H9 (cell line): Measurements from ENCODE around the gene ZBTB47. TPM values are rescaled to one million over a fixed set of nuclear protein-coding genes. Genes with fewer than 3 reads are reported as not detected.

Experiments
- DNase-seq: peaks from one replicate; pipeline ENCODE4 v3.0.0-alpha.2; 2017
- H2AFZ ChIP-seq: one replicate; pipeline ENCODE4 v1.6.1; 2013; ENCODE audit warnings: mild to moderate bottlenecking, low read length, control low read depth, moderate library complexity
- H2AK5ac ChIP-seq: 2 replicates; pipeline ENCODE4 v1.6.1; 2013; ENCODE audit warnings: low read length, control low read depth, mixed read lengths; ENCODE audit not compliant: insufficient read length
- H2BK120ac ChIP-seq: one replicate; pipeline ENCODE4 v1.6.1; 2013; ENCODE audit warnings: low read depth, mild to moderate bottlenecking, low read length, control low read depth, inconsistent platforms; ENCODE audit not compliant: poor library complexity, severe bottlenecking
- H2BK12ac ChIP-seq: 2 replicates; pipeline ENCODE4 v1.6.1; 2013; ENCODE audit warnings: low read length, control low read depth, mixed read lengths, low read depth; ENCODE audit not compliant: insufficient read length
- H2BK15ac ChIP-seq: 2 replicates; pipeline ENCODE4 v1.6.1; 2013; ENCODE audit warnings: low read depth, low read length, control low read depth
- H2BK20ac ChIP-seq: one replicate; pipeline ENCODE4 v1.6.1; 2013; ENCODE audit warnings: low read depth, mild to moderate bottlenecking, low read length, control low read depth, inconsistent platforms; ENCODE audit not compliant: poor library complexity, severe bottlenecking
- H2BK5ac ChIP-seq: 2 replicates; pipeline ENCODE4 v1.6.1; 2013; ENCODE audit warnings: low read length, control low read depth, mixed read lengths; ENCODE audit not compliant: insufficient read length
- H3K14ac ChIP-seq: 2 replicates; pipeline ENCODE4 v1.6.1; 2013; ENCODE audit warnings: low read length, control low read depth; ENCODE audit not compliant: insufficient read depth
- H3K18ac ChIP-seq: 2 replicates; pipeline ENCODE4 v1.6.1; 2013; ENCODE audit warnings: low read depth, mild to moderate bottlenecking, mixed read lengths, low read length, control low read depth; ENCODE audit not compliant: insufficient read length
- H3K23ac ChIP-seq: 2 replicates; pipeline ENCODE4 v1.6.1; 2013; ENCODE audit warnings: low read length, control low read depth, mixed read lengths, low read depth; ENCODE audit not compliant: insufficient read length
- H3K23me2 ChIP-seq: 2 replicates; pipeline ENCODE4 v1.6.1; 2013; ENCODE audit warnings: low read depth, mild to moderate bottlenecking, mixed read lengths, low read length, control low read depth; ENCODE audit not compliant: insufficient read length, poor library complexity, severe bottlenecking
- H3K27ac ChIP-seq: 2 replicates; pipeline ENCODE4 v1.5.1; 2013; ENCODE audit warnings: low read length, control low read depth, mixed read lengths, low read depth; ENCODE audit not compliant: insufficient read length
- H3K27me3 ChIP-seq: 2 replicates; pipeline ENCODE4 v1.6.1; 2013; ENCODE audit warnings: low read length, control low read depth, inconsistent platforms; ENCODE audit not compliant: insufficient read depth
- H3K4ac ChIP-seq: 2 replicates; pipeline ENCODE4 v1.6.1; 2013; ENCODE audit warnings: low read depth, mild to moderate bottlenecking, control low read depth, inconsistent platforms, low read length, moderate library complexity
- H3K4me1 ChIP-seq: 2 replicates; pipeline ENCODE4 v1.6.1; 2013; ENCODE audit warnings: low read length, control low read depth, inconsistent platforms; ENCODE audit not compliant: insufficient read depth
- H3K4me2 ChIP-seq: 2 replicates; pipeline ENCODE4 v1.6.1; 2013; ENCODE audit warnings: low read length, control low read depth, mixed read lengths; ENCODE audit not compliant: insufficient read length, insufficient read depth
- H3K56ac ChIP-seq: 2 replicates; pipeline ENCODE4 v1.6.1; 2013; ENCODE audit warnings: low read depth, mild to moderate bottlenecking, mixed read lengths, low read length, control low read depth; ENCODE audit not compliant: insufficient read length
- H3K79me1 ChIP-seq: 2 replicates; pipeline ENCODE4 v1.6.1; 2013; ENCODE audit warnings: low read depth, mild to moderate bottlenecking, moderate library complexity, low read length, control low read depth, inconsistent platforms; ENCODE audit not compliant: insufficient read depth, poor library complexity, severe bottlenecking
- H3K79me2 ChIP-seq: 2 replicates; pipeline ENCODE4 v1.6.1; 2013; ENCODE audit warnings: low read length, control low read depth, inconsistent platforms; ENCODE audit not compliant: insufficient read depth
- H3K9ac ChIP-seq: 2 replicates; pipeline ENCODE4 v1.6.1; 2013; ENCODE audit warnings: low read length, control low read depth, mixed read lengths; ENCODE audit not compliant: insufficient read length; ENCODE audit errors: extremely low read depth
- H3K9me3 ChIP-seq: one replicate; pipeline ENCODE4 v1.6.1; 2013; ENCODE audit warnings: low read depth, low read length, inconsistent platforms; ENCODE audit not compliant: control insufficient read depth
- H3T11ph ChIP-seq: one replicate; pipeline ENCODE4 v1.6.1; 2013; ENCODE audit warnings: mild to moderate bottlenecking, low read length, control low read depth, inconsistent platforms
- H4K20me1 ChIP-seq: one replicate; pipeline ENCODE4 v1.6.1; 2013; ENCODE audit not compliant: control insufficient read depth, insufficient read length, insufficient read depth
- H4K5ac ChIP-seq: 2 replicates; pipeline ENCODE4 v1.6.1; 2013; ENCODE audit warnings: low read depth, mild to moderate bottlenecking, mixed read lengths, low read length, control low read depth; ENCODE audit not compliant: insufficient read length
- H4K8ac ChIP-seq: replicated peaks from 2 replicates; pipeline ENCODE4 v1.6.1; 2013; ENCODE audit warnings: low read length, control low read depth, mixed read lengths, low read depth; ENCODE audit not compliant: insufficient read length
- H4K91ac ChIP-seq: 2 replicates; pipeline ENCODE4 v1.6.1; 2013; ENCODE audit warnings: low read depth, mild to moderate bottlenecking, moderate library complexity, mixed read lengths, low read length, control low read depth; ENCODE audit not compliant: insufficient read length
- H3K27ac Mint-ChIP-seq, 3 experiments: 2 replicates in 2 of 3; 3 replicates in 1 of 3; pipeline ENCODE4 v1.8.0; 2020 to 2021; ENCODE audit warnings: mixed read lengths in 3 of 3, mild to moderate bottlenecking in 1 of 3, moderate library complexity in 1 of 3
- H3K27me3 Mint-ChIP-seq: 2 replicates; pipeline ENCODE4 v1.8.0; 2021; ENCODE audit warnings: low read depth, mild to moderate bottlenecking, moderate library complexity, mixed read lengths
- H3K36me3 Mint-ChIP-seq, 3 experiments: 2 replicates in 2 of 3; 3 replicates in 1 of 3; pipeline ENCODE4 v1.8.0; 2020 to 2021; ENCODE audit warnings: low read depth in 3 of 3, mixed read lengths in 3 of 3; ENCODE audit not compliant: insufficient read depth in 1 of 3
- H3K4me1 Mint-ChIP-seq, 2 experiments: 2 replicates each; pipeline ENCODE4 v1.8.0; 2020; ENCODE audit warnings: mixed read lengths in 2 of 2
- H3K4me3 Mint-ChIP-seq, 2 experiments: 2 replicates in 1 of 2; 3 replicates in 1 of 2; pipeline ENCODE4 v1.8.0; 2020 to 2021; ENCODE audit warnings: mild to moderate bottlenecking in 2 of 2, mixed read lengths in 2 of 2, moderate library complexity in 1 of 2
- H3K9me3 Mint-ChIP-seq, 2 experiments: 2 replicates in 1 of 2; 3 replicates in 1 of 2; pipeline ENCODE4 v1.8.0; 2020; ENCODE audit warnings: mild to moderate bottlenecking in 2 of 2, mixed read lengths in 2 of 2, moderate library complexity in 1 of 2
- WGBS: extraction: QIAGEN DNeasy Blood & Tissue Kit; methylation state at CpG from one replicate; pipeline ENCODE4 v1.1.7; 2013; ENCODE audit warnings: missing lambda C conversion rate, low lambda C conversion rate, mixed read lengths; ENCODE audit not compliant: insufficient read length; ENCODE audit errors: extremely low coverage; 5-methylcytosine and 5-hydroxymethylcytosine counted together
- total RNA-seq: library from RNA; stranded (reverse); gene quantifications from 2 replicates; pipeline ENCODE4 v1.2.1, GENCODE V29; 2021
- TF ChIP-seq, protein P1 (sequence below): fragments of 200-600 bp; sonication (generic); conservative IDR thresholded peaks from 3 replicates; pipeline ENCODE4 v1.8.0; 2021; ENCODE audit warnings: antibody characterized with exemption, mild to moderate bottlenecking

ZBTB47 gene
- total RNA-seq, 1 experiment from 2014 or later: 3.6 TPM

GRCh38 chr3:42655331-42655888 is 1.9 kb downstream of the ZBTB47 start:
- TF ChIP-seq, protein P1, sequence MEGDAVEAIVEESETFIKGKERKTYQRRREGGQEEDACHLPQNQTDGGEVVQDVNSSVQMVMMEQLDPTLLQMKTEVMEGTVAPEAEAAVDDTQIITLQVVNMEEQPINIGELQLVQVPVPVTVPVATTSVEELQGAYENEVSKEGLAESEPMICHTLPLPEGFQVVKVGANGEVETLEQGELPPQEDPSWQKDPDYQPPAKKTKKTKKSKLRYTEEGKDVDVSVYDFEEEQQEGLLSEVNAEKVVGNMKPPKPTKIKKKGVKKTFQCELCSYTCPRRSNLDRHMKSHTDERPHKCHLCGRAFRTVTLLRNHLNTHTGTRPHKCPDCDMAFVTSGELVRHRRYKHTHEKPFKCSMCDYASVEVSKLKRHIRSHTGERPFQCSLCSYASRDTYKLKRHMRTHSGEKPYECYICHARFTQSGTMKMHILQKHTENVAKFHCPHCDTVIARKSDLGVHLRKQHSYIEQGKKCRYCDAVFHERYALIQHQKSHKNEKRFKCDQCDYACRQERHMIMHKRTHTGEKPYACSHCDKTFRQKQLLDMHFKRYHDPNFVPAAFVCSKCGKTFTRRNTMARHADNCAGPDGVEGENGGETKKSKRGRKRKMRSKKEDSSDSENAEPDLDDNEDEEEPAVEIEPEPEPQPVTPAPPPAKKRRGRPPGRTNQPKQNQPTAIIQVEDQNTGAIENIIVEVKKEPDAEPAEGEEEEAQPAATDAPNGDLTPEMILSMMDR: no peak
- H2BK15ac ChIP-seq: no peak overlapping the region
- no CpG with 5 or more reads among the region's 4 CpGs for WGBS
- H2BK20ac ChIP-seq: no peak overlapping the region
- DNase-seq: peak; percentile 38
- H2BK5ac ChIP-seq: no peak overlapping the region
- Mint-ChIP-seq H3K36me3 (peaks cover 1 to 21% (median 6%) of the 10 kb centered on the region in 3 experiments; a peak in 5 of 7 replicates), H3K27me3 (no peaks in the 10 kb centered on the region), H3K9me3 (no peaks in the 10 kb centered on the region), H3K4me1 (peaks cover 32 to 43% of the 10 kb centered on the region in 2 experiments), H3K27ac (no peak overlapping the region), H3K4me3 (peak overlapping the region; percentile 57 to 72)
- H3K4me2 ChIP-seq: no peak overlapping the region
- H3K27me3 ChIP-seq: no peaks in the 10 kb centered on the region
- H2BK12ac ChIP-seq: no peak overlapping the region
- no peak overlapping the region for H3K27ac ChIP-seq
- no peak overlapping the region for H2AFZ ChIP-seq
- H4K5ac ChIP-seq: no peak overlapping the region
- no peaks in the 10 kb centered on the region for H4K20me1 ChIP-seq
- peak overlapping the region; percentile 47; the same call in 1 of the 2 replicates for H3K14ac ChIP-seq
- H3K9ac ChIP-seq: no peak overlapping the region
- no peaks in the 10 kb centered on the region for H3K23me2 ChIP-seq
- H3K4ac ChIP-seq: no peak overlapping the region
- H2BK120ac ChIP-seq: no peak overlapping the region
- no peak overlapping the region for H2AK5ac ChIP-seq
- no peaks in the 10 kb centered on the region for H3K9me3 ChIP-seq
- no peaks in the 10 kb centered on the region for H3K79me2 ChIP-seq
- H3K56ac ChIP-seq: no peak overlapping the region
- no peaks in the 10 kb centered on the region for H3K79me1 ChIP-seq
- H3K23ac ChIP-seq: no peak overlapping the region
- no peak overlapping the region for H4K8ac ChIP-seq
- H4K91ac ChIP-seq: no peak overlapping the region
- H3T11ph ChIP-seq: no peak overlapping the region
- H3K4me1 ChIP-seq: peaks cover 9% of the 10 kb centered on the region; the same call in 1 of the 2 replicates
- no peak overlapping the region for H3K18ac ChIP-seq
